Pons (tissue), 1 donor: ENCODE results near the gene CCDC97.
A peak's percentile ranks its signal among the peaks of the same experiment; 100 is the strongest.
"Not testable (repeated sequence)": the region's sequence is repeated elsewhere in the genome, so short reads cannot be mapped to it uniquely, and the experiment has no call there.

Experiments
- DNase-seq: peaks from one replicate; pipeline ENCODE4 v3.0.0-alpha.2; 2016; ENCODE audit warnings: low spot score

The CCDC97 gene

DNA sequence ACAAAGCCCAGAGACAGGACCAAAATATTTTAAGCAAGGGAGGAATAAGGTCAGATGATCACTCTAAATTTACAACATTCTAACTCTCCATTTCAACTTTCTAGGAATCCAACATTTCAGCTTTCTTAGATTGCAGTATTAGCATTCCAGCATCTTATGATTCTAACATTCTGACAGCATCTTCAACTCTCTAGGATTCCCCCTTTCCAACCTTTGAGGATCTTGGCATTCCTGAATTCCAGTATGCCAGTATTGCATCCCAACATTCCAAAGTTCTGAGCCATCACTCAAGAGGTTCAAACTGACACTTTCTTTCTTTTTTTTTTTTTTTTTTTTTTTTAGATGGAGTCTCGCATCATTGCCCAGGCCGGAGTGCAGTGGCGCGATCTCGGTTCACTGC is 30.0 kb downstream of the CCDC97 start:
- DNase-seq = no peak

DNA sequence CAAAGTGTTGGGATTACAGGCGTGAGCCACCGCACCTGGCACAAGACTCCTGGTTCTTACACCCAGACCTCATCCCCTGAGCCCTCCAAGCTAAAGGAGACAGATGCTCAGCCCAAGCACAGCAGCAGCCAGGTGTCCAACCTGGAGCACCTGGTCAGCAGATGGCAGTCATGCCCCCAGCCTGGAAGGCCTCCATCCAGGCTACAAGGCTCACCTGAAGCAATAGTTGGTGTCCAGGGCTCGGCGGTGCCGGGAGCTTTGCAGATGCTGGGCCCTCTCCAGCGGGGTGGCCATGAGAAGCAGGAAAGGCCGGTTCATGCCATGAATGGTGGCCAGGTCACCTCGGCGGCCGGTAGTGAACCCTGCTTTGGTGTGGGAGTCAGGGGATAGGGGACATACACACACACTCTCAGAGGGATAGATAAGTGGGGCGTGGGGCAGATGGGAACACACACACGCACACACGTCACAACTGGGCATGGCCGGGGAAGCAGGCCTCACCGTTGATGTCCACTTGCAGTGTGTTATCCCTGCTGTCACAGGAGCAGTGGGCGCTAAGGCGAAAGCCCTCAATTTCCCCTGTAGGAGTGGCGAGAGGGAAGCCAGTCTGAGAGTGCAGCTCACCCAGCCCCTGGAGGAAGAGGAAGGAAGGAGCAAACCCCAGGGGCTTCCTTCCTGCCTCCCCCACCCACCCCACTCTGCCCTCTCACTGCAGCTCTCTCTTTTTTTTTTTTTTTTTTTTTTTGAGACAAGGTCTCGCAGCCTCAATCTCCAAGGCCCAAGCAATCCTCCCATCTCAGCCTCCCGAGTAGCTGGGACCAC is 31.9 kb downstream of the CCDC97 start:
- no peak for DNase-seq

DNA sequence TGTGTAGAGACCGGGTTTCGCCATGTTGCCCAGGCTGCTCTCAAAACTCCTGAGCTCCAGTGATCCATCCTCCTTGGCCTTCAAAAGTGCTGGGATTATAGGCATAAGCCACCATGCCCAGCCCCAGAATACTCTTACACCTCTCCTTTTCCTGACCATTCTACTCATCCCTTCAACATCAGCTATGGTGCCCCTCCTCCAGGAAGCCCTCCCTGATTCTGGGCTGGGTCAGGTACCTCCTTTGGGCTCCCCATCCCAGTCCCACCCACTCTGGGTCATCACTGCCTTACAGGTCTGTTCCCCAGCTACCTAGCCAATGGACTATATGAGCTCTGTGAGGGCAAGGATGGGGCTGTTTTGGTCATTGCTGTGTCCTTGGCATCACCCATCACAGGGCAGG is 34.2 kb downstream of the CCDC97 start:
- DNase-seq = no peak

DNA sequence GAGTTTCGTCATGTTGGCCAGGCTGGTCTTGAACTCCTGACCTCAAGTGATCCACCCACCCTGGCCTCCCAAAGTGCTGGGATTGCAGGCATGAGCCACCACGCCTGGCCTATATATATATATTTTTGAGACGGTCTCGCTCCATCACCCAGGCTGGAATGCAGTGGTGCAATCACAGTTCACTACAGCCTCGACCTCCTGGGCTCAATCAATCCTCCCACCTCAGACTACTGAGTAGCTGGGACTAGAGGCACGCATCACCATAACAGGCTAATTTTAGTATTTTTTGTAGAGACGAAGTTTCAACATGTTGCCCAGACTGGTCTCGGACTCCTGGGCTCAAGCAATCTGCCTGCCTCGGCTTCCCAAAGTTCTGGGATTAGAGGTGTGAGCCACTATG is 36.9 kb downstream of the CCDC97 start:
- DNase-seq = not testable (repeated sequence)

DNA sequence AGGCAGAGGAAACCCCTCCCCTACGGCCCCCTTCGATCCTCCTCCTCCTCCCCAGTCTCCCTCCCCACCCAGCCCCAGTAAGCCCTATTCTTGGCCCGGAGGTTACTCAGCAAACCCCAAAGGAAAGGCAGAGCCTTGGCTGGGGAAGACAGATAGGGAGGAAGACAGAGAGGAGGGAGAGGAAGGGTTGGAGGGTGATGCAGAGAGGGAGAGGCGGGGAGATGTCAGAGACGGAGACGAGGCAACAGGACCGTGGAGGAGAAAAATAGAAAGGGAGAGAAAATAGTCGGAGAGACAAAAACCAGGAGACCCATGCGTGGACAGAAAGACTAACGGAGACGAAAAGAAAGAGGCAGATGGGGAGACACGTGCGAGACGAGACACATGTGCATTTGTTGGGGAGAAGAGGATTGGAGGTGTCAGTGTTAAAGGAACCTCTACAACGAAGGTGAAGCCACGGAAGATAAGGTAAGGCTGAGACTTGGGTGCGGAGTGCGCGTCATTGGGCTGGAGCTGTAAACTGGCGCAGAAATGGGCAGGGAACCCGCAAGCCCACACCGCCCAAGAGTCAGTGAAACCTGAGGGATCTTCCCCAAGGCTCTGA is 40.9 kb downstream of the CCDC97 start:
- no peak for DNase-seq

DNA sequence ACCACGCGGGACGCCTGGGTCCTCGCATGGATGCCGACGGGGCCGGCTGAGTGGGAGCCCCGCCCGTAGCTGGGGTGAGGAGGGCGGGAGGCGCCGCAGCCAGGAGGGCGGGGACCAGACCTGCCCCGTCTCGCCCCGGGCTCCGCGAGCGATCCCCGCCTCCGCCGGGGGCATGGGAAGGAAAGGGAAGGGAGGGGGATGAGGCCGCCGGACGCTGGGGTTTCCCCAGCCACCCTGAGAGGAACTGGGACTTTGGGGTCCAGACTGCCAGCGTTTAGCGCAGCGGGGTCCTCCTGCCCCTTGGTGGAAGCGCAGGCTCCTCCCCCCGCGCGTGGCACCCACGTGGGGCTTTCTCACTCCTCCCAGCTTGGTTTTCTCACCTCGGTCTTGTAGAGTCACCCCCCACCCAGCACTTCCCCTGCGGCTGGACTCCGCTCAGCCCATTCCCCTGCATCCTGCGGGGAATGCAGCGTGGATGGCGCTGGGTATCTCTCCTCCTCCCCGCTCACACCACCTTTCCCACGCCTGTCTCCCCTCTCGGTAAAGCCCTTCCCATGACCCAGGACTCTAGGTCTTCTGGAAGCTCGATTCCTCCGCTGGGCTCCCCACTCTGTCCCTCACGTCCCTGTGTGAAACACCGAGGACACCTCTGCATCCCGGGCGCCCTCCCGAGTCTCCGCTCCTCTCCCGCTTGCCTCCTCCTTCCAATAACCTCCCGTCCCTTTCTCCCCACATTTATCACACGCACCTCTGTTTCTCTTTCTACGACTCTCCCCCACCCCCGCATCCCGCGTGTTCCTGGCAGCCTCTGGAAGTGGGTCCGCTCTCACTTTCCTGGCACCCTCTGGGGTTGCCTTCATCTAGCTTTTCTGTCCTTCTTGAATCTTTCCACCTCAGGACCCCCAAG is 41.6 kb downstream of the CCDC97 start:
- peak; percentile 55 for DNase-seq

DNA sequence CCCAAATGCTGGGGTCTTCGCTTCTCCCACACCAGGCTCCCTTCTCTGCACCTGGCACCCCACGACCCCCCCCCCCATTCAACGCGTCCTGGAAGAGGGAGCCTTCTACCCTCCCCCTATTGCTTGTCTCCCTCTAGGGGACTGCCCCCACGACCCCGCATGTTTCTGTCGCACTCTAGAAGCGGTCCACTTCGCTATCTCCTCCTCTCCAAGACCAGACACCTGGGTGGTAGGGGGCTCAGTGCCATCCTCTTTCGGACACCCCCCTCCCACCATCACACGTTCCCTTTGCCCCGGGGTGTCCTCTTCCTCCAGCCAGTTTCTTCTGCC is 42.3 kb downstream of the CCDC97 start:
- DNase-seq = no peak

DNA sequence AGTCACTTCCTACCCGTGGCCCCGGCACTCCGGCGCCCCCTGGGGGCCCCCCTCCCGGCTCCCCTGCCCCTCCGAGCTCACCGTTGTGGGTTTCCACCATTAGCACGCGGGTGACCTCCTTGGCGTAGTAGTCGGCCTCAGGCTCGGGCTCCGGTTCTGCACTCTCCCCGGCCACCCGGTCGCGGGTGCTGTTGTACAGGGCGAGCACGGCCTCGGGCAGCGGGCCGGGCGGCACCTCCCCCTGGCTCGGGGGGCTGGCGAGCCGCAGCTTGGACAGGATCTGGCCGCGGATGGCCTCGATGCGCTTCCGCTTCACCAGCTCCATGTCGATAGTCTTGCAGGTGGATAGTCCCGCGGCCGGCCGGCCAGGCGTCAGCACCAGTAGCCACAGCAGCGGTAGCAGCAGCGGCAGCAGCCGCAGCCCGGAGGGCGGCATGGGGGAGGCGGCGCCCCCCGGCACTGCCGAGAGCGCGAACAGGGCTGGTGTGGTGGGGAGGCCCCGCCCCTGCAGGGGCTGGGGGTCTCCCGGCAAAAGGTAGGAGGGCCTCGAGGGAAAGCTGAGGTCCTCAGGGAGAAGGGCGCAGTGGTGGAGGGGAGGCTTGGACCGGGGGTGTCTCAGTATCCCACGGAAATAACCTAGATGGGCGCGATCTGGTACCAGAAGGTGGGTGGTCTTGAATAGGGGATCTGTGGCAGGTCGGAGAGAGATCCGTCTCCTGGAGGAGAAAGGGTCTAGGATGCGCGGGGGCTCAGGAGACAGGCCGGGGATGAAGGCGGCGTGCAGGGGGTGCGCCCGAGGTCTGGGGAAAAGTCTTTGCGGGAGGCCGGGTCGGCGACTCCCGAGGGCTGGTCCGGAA is 42.9 kb downstream of the CCDC97 start:
- DNase-seq = peak; percentile 25

DNA sequence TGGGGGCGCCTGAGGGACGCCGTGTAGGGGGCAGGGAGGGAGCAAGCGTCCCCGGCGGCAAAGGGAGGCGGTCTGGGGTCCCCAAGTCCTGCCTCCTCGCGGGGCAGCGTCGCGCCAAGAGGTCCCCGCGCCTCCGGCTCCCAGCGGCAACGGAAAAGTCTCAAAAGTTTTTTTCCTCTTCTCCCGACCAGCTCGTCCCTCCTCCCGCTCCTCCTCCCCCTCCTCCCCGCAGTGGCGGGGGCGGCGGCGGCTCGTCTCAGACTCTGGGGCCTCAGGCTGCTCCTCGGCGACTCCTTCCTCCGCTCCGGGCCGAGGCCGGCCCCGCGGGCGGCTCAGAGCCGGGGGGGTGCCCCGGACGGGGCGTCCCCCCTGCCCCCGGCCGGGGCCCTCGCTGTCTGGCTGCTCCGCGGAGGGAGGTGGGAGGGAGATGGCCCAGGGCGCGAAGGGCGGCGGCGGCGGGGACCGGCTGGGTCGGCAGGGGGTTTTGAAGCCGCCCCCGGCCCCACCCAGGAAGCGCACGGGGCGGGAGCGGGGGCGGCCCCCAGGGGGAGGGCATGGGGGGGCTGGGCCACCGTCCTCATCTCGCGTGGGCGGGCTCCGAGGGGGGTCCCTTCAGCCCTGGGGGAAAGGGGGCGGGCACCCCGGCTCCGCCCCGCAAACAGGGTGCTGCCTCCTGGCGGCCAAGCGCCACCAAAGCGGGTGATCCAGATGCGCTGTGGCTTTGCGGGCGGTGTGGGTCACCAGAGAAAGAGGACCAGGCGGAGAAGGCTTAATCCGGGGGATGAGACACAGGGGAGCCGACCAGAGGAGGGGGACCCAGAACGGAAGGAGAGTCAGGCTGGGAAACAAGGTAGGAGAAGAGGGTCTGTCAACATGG is 43.7 kb downstream of the CCDC97 start, which contains the start of gene TGFB1:
Gene TGFB1 (minus strand): TSS at position 457 of the 877 bp plus-strand sequence. CDS start 878 bp downstream, outside the sequence.
- peak; percentile 61 for DNase-seq

DNA sequence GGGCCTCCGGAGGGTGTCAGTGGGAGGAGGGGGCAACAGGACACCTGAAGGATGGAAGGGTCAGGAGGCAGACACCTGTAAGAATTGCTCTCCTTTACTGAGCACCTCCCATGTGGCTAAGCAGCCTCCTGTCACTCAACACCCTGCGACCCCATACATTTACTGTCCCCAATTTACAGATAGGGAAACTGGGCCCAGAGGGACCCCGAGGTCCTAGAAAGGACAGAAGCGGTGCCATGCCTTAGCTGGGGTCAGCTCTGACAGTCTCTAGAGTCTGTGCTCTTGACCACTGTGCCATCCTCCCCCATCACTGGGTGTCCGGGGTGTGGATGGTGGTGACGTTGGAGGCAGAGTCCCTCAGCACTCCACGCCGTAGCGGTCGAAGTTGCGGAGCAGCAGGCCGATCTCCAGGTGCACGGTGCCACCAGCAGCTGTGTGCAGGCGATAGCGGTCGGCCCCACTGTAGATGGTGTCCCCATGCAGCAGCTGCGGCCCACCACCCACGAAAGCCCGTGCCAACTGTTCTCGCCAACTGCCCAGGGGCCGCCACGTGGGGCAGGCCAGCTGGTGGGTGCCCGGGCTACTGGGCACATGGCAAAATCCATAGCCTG is 44.5 kb downstream of the CCDC97 start:
- DNase-seq = no peak

DNA sequence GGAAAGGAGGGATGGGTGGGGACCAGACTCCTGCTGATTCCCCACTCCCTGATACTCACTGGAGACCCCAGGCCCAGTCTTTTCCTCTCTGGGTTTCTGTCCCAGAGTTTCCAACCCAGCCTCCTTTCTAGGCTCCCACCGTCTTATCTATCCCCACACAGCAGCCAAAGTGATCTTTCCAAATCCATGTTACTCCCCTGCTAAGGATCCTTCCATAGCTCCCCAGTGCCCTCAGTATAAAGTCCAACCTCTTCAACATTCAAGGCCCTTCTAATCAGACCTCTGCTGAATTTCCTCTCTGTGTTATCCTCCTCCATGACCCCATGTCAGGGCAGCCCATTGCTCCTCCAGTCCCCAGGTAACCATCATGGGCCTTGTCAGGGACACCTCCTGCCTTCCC is 45.1 kb downstream of the CCDC97 start:
- no peak for DNase-seq

DNA sequence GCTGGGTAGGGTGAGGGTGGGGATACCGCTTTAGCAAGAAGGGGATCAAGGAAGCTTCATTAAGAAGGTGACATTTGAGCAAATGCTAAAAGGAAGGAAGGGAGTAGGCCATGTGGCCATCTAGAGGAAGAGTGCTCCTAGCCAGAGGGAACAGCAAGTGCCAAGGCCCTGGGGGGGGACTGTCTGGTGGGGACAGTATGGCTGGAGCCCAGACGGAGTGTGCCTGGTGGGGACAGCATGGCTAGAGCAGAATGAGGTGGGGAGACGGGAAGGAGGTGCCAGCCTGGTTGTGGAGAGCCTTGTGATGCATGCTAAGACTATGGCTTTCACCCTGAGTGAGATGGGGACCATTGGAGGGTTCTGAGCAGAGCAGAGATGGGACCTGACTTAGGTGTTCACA is 45.8 kb downstream of the CCDC97 start:
- no peak for DNase-seq

DNA sequence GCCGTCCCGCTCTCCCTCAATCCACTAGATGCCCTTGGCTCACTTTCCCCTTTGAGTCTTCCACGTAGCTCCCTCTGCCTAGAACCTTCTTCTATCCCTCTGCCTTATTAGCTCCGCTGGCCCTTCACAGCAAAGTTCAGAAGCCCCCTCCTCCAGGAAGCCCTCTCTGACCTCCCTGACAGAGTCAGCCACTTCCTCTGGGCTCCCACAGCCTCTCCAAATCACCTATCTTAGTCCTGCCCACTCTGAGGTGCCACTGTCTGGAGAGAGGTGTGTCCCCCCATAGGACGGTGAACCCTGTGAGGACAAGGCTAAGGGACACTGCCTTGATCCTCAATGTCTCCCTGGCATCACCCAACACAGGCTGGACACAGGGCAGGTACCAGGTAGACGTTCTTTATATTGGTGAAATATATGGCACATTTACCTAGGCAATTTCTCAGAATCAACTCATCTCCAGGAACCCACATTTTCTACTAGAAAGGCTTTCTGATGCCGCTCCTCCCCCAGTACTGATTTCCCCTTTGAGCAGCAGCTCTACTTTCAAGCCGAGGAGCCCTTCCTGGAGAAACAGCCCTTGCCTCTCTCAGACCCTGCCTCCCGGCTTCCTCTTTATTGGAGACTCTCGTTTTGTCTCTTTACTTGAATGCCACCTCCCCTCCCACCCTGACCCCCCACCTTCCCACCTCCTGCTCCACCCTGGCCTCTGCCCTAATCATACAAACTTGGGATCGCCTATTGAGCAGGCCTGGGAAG is 47.2 kb downstream of the CCDC97 start:
- no peak for DNase-seq

DNA sequence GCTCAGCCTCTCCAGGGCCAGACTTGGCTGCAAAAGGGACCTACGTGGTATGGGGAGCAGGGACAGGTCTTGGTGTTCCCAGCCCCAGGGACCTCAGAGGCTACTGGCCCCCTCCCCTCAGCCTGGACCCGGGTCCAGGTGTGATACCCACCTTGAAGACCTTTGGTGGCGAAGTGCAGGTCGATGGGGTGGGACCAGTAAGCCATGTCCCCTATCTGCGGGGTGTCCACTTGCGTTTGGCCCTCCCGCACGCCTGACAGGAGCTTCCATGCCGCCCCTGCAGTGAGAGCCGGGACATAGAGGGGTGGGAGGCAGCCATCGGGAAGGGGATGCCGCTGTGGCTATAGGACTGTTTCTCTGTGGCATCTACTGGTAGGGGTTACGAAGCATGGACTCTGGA is 47.8 kb downstream of the CCDC97 start:
- DNase-seq = no peak

DNA sequence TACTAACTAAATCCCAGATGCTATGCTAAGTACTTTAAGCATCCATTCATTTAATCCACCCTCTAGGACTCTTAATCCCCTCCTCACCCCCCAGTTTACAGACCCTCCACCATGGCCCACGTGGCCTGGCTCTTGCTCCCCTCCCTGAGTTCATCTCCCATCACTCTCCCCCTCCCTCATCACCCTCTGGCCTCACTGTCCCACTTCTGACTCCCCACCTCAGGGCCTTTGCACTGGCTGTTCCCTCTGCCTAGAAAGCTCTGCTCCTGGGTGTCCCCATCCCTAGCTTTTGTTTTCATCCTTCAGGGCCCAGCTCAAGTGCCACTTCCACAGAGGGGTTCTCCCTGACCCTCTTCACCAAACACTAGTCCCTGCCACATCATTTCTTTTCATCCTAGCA is 49.8 kb downstream of the CCDC97 start:
- no peak for DNase-seq

DNA sequence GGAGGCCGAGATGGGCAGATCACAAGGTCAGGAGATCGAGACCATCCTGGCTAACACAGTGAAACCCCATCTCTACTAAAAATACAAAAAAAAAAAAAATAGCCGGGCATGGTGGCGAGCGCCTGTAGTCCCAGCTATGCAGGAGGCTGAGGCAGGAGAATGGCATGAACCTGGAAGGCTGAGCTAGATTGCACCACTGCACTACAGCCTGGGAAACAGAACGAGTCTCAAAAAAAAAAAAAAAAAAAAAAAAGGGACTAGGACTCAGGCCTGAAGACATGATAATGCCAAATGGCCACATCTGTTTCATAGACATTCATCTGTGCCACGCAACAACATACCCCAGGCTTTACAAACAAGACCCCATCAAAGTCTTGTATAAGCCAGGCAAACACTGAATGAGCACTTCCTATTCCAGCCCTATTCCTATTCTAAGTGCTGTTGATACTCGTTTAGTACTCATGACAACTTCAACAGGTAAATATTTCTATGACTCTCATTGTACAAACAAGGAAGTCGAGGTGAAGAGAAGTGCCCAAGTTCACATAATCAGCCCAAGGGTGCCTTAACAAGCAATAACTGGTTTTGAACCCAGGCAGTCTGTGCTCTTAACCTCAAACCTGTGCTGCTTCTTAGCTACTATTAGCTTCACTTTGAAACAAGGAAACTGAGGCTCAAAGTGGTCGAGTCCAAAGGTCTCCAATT is 52.3 kb downstream of the CCDC97 start:
- no peak for DNase-seq

DNA sequence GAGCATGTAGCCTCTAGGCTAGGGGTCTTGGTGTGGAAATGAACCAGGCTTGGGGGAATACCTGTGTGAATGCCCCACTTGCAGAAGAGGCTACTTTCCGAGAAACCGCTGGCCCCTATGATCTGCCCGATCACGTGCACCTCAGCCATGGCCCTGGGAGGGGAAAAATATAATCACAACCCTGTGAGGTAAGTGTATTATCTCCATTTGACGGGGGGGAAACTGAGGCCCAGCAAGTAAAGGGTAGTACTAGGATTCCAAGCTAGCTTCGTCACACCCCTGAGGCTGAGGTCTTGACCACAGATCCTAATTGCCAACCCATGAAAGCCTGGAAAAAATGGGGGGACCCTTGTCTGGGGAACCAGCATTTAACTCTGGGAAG is 53.4 kb downstream of the CCDC97 start:
- no peak for DNase-seq

DNA sequence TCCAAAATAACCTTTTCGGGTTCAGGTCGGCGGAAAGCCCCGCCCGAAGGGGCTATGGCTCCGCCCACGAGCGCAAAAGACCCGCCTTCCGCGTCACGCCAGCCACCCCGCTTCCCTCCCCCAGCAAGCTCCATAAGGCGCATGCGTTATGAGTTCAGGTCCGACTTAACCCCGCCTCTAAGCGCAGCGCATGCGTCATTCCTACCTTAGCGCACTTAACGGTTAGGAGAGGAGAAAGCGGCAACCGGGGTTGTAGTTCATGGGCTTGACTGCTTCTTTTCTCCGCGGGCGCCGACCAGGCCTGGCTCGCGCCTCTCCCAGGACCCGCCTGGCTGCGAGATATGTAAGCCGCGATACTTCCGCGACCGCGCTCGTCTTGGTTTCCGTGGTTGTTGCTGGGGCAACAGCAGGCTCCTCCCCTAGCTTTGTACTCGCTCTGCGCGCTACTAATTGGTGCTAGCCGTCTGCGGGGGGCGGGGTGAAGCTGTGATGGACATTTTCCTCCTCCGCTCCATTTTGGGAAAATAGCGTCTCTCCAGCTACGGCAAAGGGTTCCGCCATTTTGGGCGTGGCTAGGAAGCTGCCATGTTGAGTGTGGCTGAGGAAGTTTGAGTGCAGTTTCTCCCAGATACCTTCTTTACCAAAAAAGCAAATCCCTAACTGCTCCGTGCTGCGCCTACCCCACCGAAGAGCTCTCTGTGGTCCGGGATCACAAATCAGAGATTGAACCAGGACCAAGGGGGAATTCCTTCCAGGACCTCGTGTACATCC is 54.0 kb downstream of the CCDC97 start, which contains the start of gene B9D2:
Gene B9D2 (minus strand): TSS at position 397 of the 771 bp plus-strand sequence. CDS start 630 bp downstream, outside the sequence.
- DNase-seq = peak; percentile 99
